Activated naive CD8-positive, alpha-beta T cell treated with anti-CD3 and anti-CD28 coated beads for 36 hours (primary cell): Measurements from ENCODE around the gene KPNA2. TPM values are rescaled to one million over a fixed set of nuclear protein-coding genes. Genes with fewer than 3 reads are reported as not detected.
"Not testable (repeated sequence)": the region's sequence is repeated elsewhere in the genome, so short reads cannot be mapped to it uniquely, and the experiment has no call there.

ENCODE experiments used
- DNase-seq: peaks from one replicate; pipeline ENCODE4 v3.0.0; 2021
- H3K27ac Mint-ChIP-seq: one replicate; pipeline ENCODE4 v1.8.0; 2022; ENCODE audit warnings: mild to moderate bottlenecking, moderate library complexity, mixed read lengths
- H3K27me3 Mint-ChIP-seq: one replicate; pipeline ENCODE4 v1.8.0; 2022; ENCODE audit warnings: mild to moderate bottlenecking, mixed read lengths
- H3K36me3 Mint-ChIP-seq: one replicate; pipeline ENCODE4 v1.8.0; 2021; ENCODE audit warnings: mild to moderate bottlenecking, mixed read lengths
- H3K4me1 Mint-ChIP-seq: one replicate; pipeline ENCODE4 v1.8.0; 2021; ENCODE audit warnings: mixed read lengths
- H3K4me3 Mint-ChIP-seq: one replicate; pipeline ENCODE4 v1.8.0; 2022; ENCODE audit warnings: mild to moderate bottlenecking, moderate library complexity, mixed read lengths
- H3K9me3 Mint-ChIP-seq: one replicate; pipeline ENCODE4 v1.8.0; 2022; ENCODE audit warnings: mixed read lengths
- total RNA-seq, 2 experiments: library from RNA; stranded (reverse); gene quantifications; one replicate each; pipeline ENCODE4 v1.2.3, GENCODE V29; 2021

Gene KPNA2
- total RNA-seq, 2 experiments from 2014 or later = 249 to 252 TPM

GRCh38 chr17:68013385-68013784 is 22.1 kb upstream of the KPNA2 start:
- H3K4me3 Mint-ChIP-seq = no peak overlapping the region
- DNase-seq = no peak
- no peaks in the 10 kb centered on the region for H3K9me3 Mint-ChIP-seq
- H3K27me3 Mint-ChIP-seq = peaks cover 10% of the 10 kb centered on the region
- no peak overlapping the region for H3K27ac Mint-ChIP-seq
- H3K4me1 Mint-ChIP-seq = peaks cover 3% of the 10 kb centered on the region
- no peaks in the 10 kb centered on the region for H3K36me3 Mint-ChIP-seq

DNA sequence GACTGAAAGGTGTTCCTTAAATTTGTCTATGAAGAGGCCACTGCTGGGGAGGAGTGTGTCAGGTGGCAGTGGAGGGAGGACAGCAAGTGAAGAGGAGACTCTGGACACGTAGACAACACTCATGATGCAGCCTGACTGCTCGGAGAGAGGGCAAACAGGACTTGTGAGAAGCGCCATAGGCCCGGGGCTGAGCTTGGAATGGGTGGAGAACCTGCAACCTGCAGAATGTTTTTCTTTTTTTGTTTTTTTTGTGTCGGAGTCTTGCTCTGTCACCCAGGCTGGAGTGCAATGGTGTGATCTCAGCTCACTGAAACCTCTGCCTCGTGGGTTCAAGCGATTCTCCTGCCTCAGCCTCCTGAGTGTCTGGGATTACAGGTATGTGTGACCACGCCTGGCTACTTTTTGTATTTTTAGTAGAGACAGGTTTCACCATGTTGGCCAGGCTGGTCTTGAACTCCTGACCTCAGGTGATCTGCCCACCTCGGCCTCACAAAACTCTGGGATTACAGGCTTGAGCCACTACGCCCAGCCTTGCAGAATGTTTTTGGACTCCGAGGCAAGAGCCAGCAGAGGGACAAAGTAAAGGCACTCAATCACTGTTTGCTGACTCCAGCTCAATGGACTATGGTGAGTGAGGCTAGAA is 20.3 kb upstream of the KPNA2 start:
- peaks cover 2% of the 10 kb centered on the region for H3K36me3 Mint-ChIP-seq
- peaks cover 12% of the 10 kb centered on the region for H3K27me3 Mint-ChIP-seq
- H3K4me3 Mint-ChIP-seq = no peak overlapping the region
- no peak overlapping the region for H3K27ac Mint-ChIP-seq
- no peaks in the 10 kb centered on the region for H3K9me3 Mint-ChIP-seq
- H3K4me1 Mint-ChIP-seq = peaks cover 12% of the 10 kb centered on the region
- DNase-seq = no peak

DNA sequence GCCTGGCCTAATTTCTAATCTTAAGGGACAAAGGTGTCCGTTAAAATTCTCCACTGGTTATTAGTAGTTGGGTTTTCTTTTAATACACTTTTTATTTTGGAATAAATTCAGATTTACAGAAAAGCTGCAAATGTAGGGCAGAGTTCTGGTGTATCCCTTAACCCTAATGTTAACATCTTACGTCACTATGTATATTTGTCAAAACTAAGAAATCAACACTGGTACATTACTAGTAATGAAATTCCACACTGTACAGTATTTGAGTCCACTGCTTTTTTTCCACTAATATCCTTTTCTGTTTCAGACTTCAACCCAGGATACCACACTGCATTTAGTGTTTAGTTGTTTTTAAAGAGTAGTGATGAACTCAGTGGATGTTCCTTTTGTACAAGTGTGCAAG is 18.7 kb upstream of the KPNA2 start:
- Mint-ChIP-seq H3K4me1 (peaks cover 15% of the 10 kb centered on the region), H3K27me3 (peaks cover 5% of the 10 kb centered on the region), H3K4me3 (no peak overlapping the region), H3K27ac (no peak overlapping the region), H3K9me3 (no peaks in the 10 kb centered on the region), H3K36me3 (peaks cover 2% of the 10 kb centered on the region)
- no peak for DNase-seq

- H3K27ac Mint-ChIP-seq, H3K27me3 Mint-ChIP-seq, H3K9me3 Mint-ChIP-seq, H3K4me3 Mint-ChIP-seq, DNase-seq, H3K36me3 Mint-ChIP-seq: not testable (repeated sequence)
- H3K4me1 Mint-ChIP-seq = peaks cover 15% of the 10 kb centered on the region
Observed at GRCh38 chr17:68018493-68018892, 17.0 kb upstream of the KPNA2 start.

DNA sequence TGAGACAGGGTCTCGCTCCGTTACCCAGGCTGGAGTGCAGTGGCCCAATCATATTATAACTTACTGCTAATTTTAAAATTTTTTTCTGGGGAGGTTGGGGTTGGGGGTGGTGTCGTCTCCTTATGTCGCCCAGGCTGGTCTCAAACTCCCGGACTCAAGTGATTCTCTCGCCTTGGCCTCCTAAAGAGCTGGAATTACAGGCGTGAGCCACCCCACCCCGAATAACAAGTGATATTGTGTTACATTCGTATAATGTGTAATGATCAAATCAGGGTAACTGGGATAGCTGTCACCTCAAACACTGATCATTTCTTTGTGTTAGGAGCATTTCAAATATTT is 16.2 kb upstream of the KPNA2 start:
- H3K9me3 Mint-ChIP-seq = no peaks in the 10 kb centered on the region
- H3K4me3 Mint-ChIP-seq = no peak overlapping the region
- no peak overlapping the region for H3K27ac Mint-ChIP-seq
- H3K27me3 Mint-ChIP-seq = peaks cover 5% of the 10 kb centered on the region
- peaks cover 2% of the 10 kb centered on the region for H3K36me3 Mint-ChIP-seq
- peaks cover 15% of the 10 kb centered on the region for H3K4me1 Mint-ChIP-seq
- DNase-seq = no peak

- H3K36me3 Mint-ChIP-seq = peaks cover 2% of the 10 kb centered on the region
- peak overlapping the region; percentile 92 for H3K27ac Mint-ChIP-seq
- no peaks in the 10 kb centered on the region for H3K9me3 Mint-ChIP-seq
- peak overlapping the region; percentile 88 for H3K4me3 Mint-ChIP-seq
- DNase-seq = peak; percentile 98
- peaks cover 5% of the 10 kb centered on the region for H3K27me3 Mint-ChIP-seq
- peaks cover 15% of the 10 kb centered on the region for H3K4me1 Mint-ChIP-seq
Observed at GRCh38 chr17:68019675-68020408, 15.7 kb upstream of the KPNA2 start.

DNA sequence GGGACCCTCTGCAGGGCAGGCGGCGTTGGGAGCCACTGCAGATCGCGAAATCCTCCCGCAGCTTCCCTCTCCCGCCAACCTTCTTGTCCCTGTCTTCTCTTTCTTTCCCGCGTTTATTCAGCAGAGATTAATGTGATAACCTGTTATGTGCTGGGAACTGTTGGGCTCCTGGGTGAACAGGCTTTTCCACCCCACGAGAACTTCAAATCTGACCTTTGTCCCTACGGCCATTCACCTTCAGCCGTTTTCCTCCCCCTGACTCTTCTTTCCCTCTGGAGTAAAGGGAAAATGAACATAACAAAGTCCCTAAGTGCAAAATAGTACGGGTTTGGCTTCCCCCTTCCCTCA is 15.2 kb upstream of the KPNA2 start:
- Mint-ChIP-seq H3K4me3 (peak overlapping the region; percentile 88), H3K36me3 (peaks cover 2% of the 10 kb centered on the region), H3K27me3 (peaks cover 5% of the 10 kb centered on the region)

DNA sequence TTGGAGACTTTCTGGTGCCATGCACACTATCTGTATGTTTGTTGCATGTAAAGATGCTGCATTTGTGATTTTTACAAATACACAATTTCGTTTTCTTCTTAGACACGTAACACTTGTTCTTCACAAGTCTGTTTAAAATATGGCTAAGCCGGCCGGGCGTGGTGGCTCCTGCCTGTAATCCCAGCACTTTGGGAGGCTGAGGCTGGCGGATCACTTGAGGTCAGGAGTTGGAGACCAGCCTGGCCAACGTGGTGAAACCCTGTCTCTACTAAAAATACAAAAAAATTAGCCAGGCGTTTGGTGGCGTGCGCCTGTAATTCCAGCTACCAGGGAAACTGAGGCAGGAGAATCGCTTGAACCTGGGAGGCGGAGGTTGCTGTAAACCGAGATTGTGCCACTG is 14.7 kb upstream of the KPNA2 start:
- H3K4me1 Mint-ChIP-seq = peaks cover 15% of the 10 kb centered on the region
- H3K27ac Mint-ChIP-seq = peak overlapping the region; percentile 92
- H3K9me3 Mint-ChIP-seq, H3K36me3 Mint-ChIP-seq, DNase-seq, H3K27me3 Mint-ChIP-seq: not testable (repeated sequence)
- peak overlapping the region; percentile 88 for H3K4me3 Mint-ChIP-seq

More for the DNA sequence above, 15.2 kb upstream of the KPNA2 start:
- DNase-seq = no peak
- H3K9me3 Mint-ChIP-seq = no peaks in the 10 kb centered on the region
- H3K4me1 Mint-ChIP-seq = peaks cover 15% of the 10 kb centered on the region
- H3K27ac Mint-ChIP-seq = peak overlapping the region; percentile 92

DNA sequence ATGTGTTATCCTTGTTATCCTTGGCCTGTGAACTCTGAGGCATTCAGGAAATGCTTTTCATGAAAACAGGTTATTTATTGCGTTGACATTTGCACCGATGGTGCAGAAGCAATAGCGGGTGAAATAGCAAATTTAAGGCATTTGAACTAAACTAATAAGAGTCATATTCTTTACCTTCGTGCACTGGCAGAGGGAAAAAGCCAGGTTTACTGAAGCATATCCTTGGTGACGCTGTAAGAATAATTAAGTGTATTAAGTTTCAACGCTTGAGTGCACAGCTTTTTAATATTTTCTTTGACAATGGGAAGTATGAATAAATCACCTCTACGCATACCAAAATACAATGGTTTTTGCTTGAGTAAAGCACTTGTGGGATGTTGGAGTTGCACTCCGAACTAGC is 13.6 kb upstream of the KPNA2 start:
- H3K4me3 Mint-ChIP-seq = no peak overlapping the region
- H3K4me1 Mint-ChIP-seq = peaks cover 15% of the 10 kb centered on the region
- DNase-seq = no peak
- H3K27ac Mint-ChIP-seq = no peak overlapping the region
- H3K36me3 Mint-ChIP-seq = peaks cover 2% of the 10 kb centered on the region
- H3K9me3 Mint-ChIP-seq = no peaks in the 10 kb centered on the region
- peaks cover 5% of the 10 kb centered on the region for H3K27me3 Mint-ChIP-seq

- DNase-seq, H3K27ac Mint-ChIP-seq, H3K27me3 Mint-ChIP-seq, H3K4me3 Mint-ChIP-seq, H3K9me3 Mint-ChIP-seq, H3K36me3 Mint-ChIP-seq: not testable (repeated sequence)
- peaks cover 15% of the 10 kb centered on the region for H3K4me1 Mint-ChIP-seq
Observed at GRCh38 chr17:68022547-68022946, 13.0 kb upstream of the KPNA2 start.

DNA sequence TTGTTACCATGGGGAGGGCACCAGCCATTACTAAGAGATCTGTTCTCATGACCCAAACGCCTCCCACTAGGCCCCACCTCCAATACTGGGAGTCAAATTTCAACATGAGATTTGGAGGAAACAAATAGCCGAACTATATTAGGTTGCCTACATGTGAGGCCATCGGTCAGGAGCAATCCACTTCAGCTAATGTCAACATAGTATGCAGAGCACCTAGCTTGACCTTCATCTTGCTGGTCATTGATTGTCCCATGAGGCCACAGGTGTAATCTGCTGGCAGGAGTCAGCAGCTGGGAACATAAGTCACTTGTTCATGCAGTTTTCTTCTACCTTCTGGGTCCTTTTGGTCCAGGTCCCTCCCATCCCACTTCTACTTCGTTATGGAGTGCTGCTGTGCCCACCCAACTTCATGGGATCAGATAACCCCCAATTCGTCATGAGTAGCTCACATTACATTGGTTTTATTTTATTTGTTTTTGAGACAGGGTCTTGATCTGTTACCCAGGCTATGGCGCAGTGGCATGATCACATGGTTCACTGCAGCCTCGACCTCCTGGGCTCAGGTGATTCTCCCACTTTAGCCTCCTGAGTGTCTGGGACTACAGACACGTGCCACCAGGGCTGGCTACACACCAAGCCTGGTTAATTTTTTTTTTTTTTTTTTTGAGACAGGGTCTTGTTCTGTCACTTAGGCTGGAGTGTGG is 5.9 kb upstream of the KPNA2 start:
- no peaks in the 10 kb centered on the region for H3K4me1 Mint-ChIP-seq
- H3K27me3 Mint-ChIP-seq = no peaks in the 10 kb centered on the region
- no peaks in the 10 kb centered on the region for H3K9me3 Mint-ChIP-seq
- H3K36me3 Mint-ChIP-seq = no peaks in the 10 kb centered on the region
- no peak overlapping the region for H3K27ac Mint-ChIP-seq
- DNase-seq = no peak
- H3K4me3 Mint-ChIP-seq = no peak overlapping the region

- Mint-ChIP-seq H3K9me3 (no peaks in the 10 kb centered on the region), H3K27ac (no peak overlapping the region), H3K4me1 (peaks cover 14% of the 10 kb centered on the region), H3K4me3 (no peak overlapping the region), H3K27me3 (peaks cover 4% of the 10 kb centered on the region), H3K36me3 (peaks cover 25% of the 10 kb centered on the region)
- DNase-seq = no peak
Observed at GRCh38 chr17:68033636-68034451, 1.7 kb upstream of the KPNA2 start.

GRCh38 chr17:68034452-68034776 is 1.1 kb upstream of the KPNA2 start:
- Mint-ChIP-seq H3K4me3 (no peak overlapping the region), H3K9me3 (no peaks in the 10 kb centered on the region)
- no peak for DNase-seq

DNA sequence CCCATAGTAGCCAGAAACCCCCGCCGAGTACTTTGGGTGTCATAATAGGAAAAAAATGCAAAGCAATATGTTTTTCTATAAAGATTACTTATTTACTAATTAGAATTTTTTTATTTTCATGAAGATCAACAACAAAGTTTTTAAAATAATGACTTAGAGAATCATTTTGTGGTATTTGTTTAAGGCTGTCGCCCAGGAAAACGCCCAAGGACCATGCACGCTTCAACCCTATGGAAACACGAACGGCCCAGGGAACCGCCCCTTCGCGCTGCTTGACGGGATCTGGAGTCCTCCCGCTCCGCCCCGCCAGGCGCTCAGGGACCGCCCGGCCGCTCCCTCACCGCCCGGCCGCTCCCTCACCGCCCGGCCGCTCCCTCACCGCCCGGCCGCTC is 408 bp upstream of the KPNA2 start:
- Mint-ChIP-seq H3K27me3 (peaks cover 4% of the 10 kb centered on the region), H3K27ac (peak overlapping the region; percentile 96), H3K9me3 (no peaks in the 10 kb centered on the region), H3K4me3 (peak overlapping the region; percentile 95), H3K36me3 (peaks cover 32% of the 10 kb centered on the region), H3K4me1 (peaks cover 14% of the 10 kb centered on the region)
- peak; percentile 93 for DNase-seq

More at GRCh38 chr17:68034452-68034776, 1.1 kb upstream of the KPNA2 start:
- Mint-ChIP-seq H3K27ac (no peak overlapping the region), H3K36me3 (peaks cover 28% of the 10 kb centered on the region), H3K4me1 (peaks cover 14% of the 10 kb centered on the region), H3K27me3 (peaks cover 4% of the 10 kb centered on the region)
